HG03135 (cell line): ENCODE measurements around the gene PWWP2B.

Experiments used
- ATAC-seq: cut with Tn5 transposase; IDR thresholded peaks from one replicate; pipeline ENCODE4 v1.9.1; 2021; ENCODE audit warnings: mild to moderate bottlenecking, moderate library complexity; ENCODE audit not compliant: unreplicated experiment

PWWP2B gene

GRCh38 chr10:132363376-132363775, 33.6 kb upstream of the PWWP2B start:
- ATAC-seq = no peak

- no peak for ATAC-seq
These were observed 32.9 kb upstream of the PWWP2B start for GRCh38 chr10:132363921-132364593.

DNA sequence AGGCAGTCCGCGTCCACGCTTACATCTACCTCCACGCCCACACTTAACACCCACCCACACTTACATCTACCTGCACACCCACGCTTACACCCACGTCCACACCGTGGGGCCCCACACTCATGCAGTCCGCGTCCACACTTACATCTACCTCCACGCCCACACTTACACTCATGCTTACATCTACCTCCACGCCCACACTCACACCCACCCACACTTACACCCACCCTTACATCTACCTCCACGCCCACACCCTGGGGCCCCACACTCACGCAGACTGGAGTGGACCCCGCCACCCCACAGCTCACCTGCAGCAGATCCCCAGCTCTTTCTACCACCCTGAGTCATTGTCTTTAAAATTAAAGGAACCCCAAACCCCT, 32.4 kb upstream of the PWWP2B start:
- no peak for ATAC-seq

GRCh38 chr10:132365102-132365501, 31.9 kb upstream of the PWWP2B start:
- ATAC-seq = no peak

DNA sequence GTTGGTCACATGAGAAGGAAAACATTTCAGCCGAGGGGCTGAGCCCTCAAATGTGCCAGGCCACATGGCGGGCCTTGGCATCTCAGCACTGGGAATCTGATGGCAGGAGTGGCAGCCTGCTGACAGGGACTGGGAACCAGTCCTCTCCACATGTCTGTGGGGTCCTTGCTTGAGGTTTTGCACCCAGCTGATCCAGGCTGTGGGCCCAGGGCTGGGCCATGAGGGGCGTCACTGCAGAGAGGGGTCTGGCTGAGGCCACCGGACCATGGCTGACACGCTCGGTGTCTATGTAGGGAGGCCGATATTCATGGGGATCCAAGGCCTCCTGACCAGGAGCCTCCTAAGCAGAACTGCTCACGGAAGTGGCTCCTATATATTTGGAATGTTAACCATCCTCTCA, 31.0 kb upstream of the PWWP2B start:
- ATAC-seq = no peak

DNA sequence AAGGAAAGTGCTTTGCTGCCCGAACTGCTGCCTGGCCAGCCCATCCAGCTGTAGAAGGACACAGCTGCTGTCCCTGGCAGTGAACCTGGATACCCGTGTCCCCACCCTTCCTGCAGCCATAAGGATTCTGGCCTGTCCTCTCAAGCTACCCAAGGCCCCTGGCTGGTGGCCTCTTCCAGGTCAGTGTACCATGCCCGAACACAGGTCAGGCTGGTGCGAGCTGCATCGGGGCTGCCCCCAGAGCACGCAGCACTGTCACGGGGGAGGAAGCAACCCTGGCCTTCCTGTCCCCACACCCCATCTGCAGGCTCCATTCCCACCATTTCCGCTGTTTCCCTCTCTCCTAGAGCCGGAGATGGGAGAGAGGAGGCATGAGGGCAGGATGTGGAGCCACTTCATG, 30.5 kb upstream of the PWWP2B start:
- ATAC-seq = no peak

DNA sequence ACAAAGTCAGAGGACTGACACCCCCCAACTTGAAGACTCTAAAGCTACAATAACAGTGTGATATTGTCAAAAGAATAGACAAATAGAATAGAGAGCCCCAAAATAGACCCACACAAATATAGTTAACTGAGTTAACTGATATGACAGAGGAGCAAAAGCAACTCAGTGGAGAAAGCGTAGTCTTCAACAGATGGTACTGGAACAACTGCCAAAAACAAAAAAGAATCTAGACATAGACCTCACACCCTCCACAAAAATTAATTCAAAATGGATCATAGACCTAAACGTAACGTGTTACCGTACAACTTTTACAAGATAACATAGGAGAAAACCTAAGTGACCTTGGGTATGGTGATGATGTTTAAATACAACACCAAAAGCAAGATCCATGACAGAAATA, 28.6 kb upstream of the PWWP2B start:
- ATAC-seq = no peak

- ATAC-seq = no peak
These were observed 27.9 kb upstream of the PWWP2B start for GRCh38 chr10:132368881-132369635.

- no peak for ATAC-seq
These were observed 27.3 kb upstream of the PWWP2B start for GRCh38 chr10:132369636-132370185.

- no peak for ATAC-seq
These were observed 26.3 kb upstream of the PWWP2B start for GRCh38 chr10:132370426-132371340.

GRCh38 chr10:132371641-132372081, 25.3 kb upstream of the PWWP2B start:
- no peak for ATAC-seq

- ATAC-seq = no peak
These were observed 24.4 kb upstream of the PWWP2B start for GRCh38 chr10:132372516-132373095.

DNA sequence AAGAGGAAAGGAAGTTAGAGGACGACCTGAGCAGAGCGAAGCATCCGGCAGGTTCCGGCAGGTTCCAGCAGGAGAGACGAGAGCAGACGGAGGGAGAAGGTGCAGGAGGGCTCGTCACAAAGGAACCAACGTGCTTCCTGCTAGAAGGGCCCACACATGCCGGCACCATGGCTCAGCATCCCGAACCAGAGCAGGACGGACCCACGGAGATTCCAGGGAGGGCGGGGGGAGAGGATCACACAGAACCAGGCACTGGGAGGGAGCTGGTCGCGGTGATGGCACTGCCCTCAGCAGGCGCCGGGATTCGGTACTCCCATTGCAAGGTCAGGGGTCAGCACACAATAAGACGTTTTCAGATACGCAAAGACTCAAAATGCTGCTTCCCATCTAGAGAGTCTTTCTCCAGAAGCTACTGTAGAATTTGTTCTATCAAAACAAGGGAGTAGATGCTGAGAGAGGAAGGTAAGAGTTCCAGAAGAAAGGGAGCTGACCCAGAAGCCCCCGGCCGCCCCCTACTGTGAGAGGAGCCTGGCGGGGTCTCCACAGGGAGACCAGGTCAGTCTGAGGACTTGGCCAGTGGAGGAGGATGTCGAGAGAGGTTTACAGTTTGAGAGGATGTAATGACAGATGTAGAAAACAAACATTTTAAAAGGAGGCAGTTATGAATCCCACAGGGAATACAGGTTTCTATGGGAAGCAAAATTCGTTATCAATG, 23.6 kb upstream of the PWWP2B start:
- no peak for ATAC-seq

DNA sequence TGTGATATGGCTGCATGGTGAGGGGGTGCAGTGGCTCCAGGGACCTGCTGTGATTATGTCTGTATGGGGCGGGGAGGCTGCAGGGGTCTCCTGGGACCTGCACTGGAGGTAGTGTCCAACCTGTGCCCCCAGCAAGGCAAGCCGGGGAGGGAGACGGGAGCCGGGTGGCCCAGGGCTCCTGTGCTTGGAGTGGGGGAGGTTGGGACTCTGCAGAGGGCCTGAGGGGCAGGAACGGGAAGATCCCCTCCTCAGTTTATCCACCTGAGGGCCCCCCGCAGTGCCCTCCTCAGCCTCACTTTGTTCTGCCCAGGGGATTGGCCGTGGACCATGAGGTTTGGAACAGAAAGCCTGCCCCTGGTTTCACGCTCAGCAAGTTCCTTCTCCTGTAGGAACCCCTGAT, 22.8 kb upstream of the PWWP2B start:
- ATAC-seq = no peak

GRCh38 chr10:132374612-132375011, 22.4 kb upstream of the PWWP2B start:
- no peak for ATAC-seq

DNA sequence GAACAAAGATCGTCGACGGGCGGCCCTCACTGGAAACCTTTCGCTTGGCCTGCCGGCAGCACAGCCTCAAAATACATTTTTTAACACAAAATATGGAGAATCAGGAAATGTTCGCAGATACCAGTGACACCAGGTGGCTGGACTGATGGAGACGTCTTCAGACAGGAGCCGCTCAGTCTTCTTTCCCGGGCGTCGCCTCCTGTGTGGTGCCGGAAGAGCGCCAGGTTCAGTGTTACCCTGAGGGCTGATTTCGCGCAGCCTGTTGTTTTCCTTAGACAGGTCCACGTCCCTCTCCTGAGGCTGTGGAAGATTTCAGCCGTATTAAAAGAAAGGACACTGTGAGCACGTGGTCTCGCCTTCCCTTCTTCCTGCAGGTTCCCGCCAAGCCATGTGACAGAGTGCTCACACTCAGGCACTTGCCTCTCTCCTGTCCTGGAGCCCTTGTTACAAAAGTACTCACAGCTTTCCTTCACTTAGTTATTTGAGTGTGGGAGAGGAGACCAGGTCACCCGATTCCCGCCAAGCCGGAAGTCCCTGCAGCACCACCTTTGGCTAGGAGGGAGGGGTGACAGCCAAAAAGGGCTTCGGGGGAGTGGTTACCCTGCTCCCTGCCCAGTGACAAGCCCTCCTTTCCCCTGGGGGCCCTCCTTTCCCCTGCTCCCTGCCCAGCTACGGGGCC, 21.7 kb upstream of the PWWP2B start:
- no peak for ATAC-seq

- ATAC-seq = no peak
These were observed 21.2 kb upstream of the PWWP2B start for GRCh38 chr10:132375795-132376297.

DNA sequence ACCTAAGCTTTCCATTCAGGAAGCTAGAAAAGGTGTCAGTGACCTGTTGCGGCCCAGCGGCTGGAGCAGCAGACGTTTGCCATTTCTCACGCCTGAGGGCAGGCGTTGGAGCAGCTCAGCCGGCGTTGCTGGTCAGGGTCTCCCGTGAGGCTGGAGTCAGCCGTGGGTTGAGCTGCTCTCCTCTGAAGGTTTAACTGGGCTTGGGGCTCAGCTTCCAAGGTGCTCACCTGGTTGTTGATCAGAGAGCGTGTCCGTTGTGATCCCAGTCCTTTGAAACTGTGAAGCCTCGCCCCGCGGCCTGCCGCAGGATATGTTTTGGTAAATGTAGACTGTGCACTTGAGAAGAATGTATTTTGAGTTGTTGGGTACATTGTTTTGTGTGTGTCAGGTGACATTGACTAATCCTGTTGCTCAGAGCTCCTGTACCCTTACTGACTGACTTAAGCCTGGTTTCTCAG, 20.6 kb upstream of the PWWP2B start:
- no peak for ATAC-seq

GRCh38 chr10:132377326-132377725, 19.7 kb upstream of the PWWP2B start:
- ATAC-seq = no peak
